HEK293 (cell line): ENCODE measurements around the gene PLCG1.

Experiments used
- HOXA7 ChIP-seq: sonication (generic); formaldehyde crosslinking; IDR thresholded peaks from 2 replicates; pipeline ENCODE4 v1.8.1; 2022; ENCODE audit warnings: missing genetic modification reagents, borderline replicate concordance
- OVOL3 ChIP-seq: fragments of 450-650 bp; formaldehyde crosslinking; IDR thresholded peaks from 2 replicates; pipeline ENCODE4 v1.5.1; 2016; ENCODE audit warnings: missing biosample characterization, missing genetic modification characterization
- TCF7L2 ChIP-seq: IDR thresholded peaks from 2 replicates; pipeline ENCODE4 v1.6.1; 2011; ENCODE audit warnings: low read depth, mild to moderate bottlenecking, inconsistent platforms, low read length, moderate library complexity, borderline replicate concordance
- ZBTB26 ChIP-seq: fragments of 450-650 bp; formaldehyde crosslinking; optimal IDR thresholded peaks from 2 replicates; pipeline ENCODE3; 2016; ENCODE audit warnings: missing biosample characterization, mild to moderate bottlenecking, missing genetic modification characterization
- ZNF114 ChIP-seq: fragments of 450-650 bp; formaldehyde crosslinking; IDR thresholded peaks from 2 replicates; pipeline ENCODE4 v1.5.0; 2017; ENCODE audit warnings: missing biosample characterization, missing genetic modification characterization
- ZNF324 ChIP-seq: fragments of 450-650 bp; formaldehyde crosslinking; IDR thresholded peaks from 2 replicates; pipeline ENCODE4 v1.5.1; 2016; ENCODE audit warnings: missing biosample characterization, missing genetic modification characterization
- ZNF660 ChIP-seq: fragments of 450-650 bp; IDR thresholded peaks from 2 replicates; pipeline ENCODE4 v1.5.1; 2018; ENCODE audit warnings: missing biosample characterization, mild to moderate bottlenecking, missing genetic modification characterization
- TF ChIP-seq, protein P1 (sequence below): fragments of 450-650 bp; formaldehyde crosslinking; IDR thresholded peaks from 2 replicates; pipeline ENCODE4 v1.5.1; 2016; ENCODE audit warnings: missing biosample characterization, missing genetic modification characterization

- TF ChIP-seq ZNF114 (no peak), HOXA7 (CRISPR knock-in tag) (no peak), ZNF324 (no peak), TCF7L2 (no peak), ZNF660 (no peak), OVOL3 (tag by site-specific recombination) (no peak), ZBTB26 (no peak)
- TF ChIP-seq, protein P1, sequence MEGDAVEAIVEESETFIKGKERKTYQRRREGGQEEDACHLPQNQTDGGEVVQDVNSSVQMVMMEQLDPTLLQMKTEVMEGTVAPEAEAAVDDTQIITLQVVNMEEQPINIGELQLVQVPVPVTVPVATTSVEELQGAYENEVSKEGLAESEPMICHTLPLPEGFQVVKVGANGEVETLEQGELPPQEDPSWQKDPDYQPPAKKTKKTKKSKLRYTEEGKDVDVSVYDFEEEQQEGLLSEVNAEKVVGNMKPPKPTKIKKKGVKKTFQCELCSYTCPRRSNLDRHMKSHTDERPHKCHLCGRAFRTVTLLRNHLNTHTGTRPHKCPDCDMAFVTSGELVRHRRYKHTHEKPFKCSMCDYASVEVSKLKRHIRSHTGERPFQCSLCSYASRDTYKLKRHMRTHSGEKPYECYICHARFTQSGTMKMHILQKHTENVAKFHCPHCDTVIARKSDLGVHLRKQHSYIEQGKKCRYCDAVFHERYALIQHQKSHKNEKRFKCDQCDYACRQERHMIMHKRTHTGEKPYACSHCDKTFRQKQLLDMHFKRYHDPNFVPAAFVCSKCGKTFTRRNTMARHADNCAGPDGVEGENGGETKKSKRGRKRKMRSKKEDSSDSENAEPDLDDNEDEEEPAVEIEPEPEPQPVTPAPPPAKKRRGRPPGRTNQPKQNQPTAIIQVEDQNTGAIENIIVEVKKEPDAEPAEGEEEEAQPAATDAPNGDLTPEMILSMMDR (tag by site-specific recombination) = no peak
Observed at GRCh38 chr20:41170386-41171105, 33.2 kb downstream of the PLCG1 start.
